ENCODE results near the gene PAPPA2.
"Not testable (repeated sequence)": the region's sequence is repeated elsewhere in the genome, so short reads cannot be mapped to it uniquely, and the experiment has no call there.

- TF ChIP-seq, protein P1, sequence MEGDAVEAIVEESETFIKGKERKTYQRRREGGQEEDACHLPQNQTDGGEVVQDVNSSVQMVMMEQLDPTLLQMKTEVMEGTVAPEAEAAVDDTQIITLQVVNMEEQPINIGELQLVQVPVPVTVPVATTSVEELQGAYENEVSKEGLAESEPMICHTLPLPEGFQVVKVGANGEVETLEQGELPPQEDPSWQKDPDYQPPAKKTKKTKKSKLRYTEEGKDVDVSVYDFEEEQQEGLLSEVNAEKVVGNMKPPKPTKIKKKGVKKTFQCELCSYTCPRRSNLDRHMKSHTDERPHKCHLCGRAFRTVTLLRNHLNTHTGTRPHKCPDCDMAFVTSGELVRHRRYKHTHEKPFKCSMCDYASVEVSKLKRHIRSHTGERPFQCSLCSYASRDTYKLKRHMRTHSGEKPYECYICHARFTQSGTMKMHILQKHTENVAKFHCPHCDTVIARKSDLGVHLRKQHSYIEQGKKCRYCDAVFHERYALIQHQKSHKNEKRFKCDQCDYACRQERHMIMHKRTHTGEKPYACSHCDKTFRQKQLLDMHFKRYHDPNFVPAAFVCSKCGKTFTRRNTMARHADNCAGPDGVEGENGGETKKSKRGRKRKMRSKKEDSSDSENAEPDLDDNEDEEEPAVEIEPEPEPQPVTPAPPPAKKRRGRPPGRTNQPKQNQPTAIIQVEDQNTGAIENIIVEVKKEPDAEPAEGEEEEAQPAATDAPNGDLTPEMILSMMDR (IDR thresholded peaks at IDR 0.05): not testable (repeated sequence)
- TF ChIP-seq POLR2A, POLR2AphosphoS5 (IDR thresholded peaks at IDR 0.05): not testable (repeated sequence)
Measured at GRCh38 chr1:176634733-176635132, 171.8 kb downstream of the PAPPA2 start.
